Coronary artery (tissue), 2 donors: Measurements from ENCODE around the gene CLDN14.

Experiments
- DNase-seq: peaks from one replicate; pipeline ENCODE4 v3.0.0-alpha.2; 2017; ENCODE audit warnings: low spot score
- H3K27ac ChIP-seq, 2 donors: fragments of 200-600 bp; sonication (generic); one replicate each; pipeline ENCODE4 v1.5.1; 2016 to 2019
- H3K4me3 ChIP-seq: fragments of 200-600 bp; sonication (generic); 2 replicates; pipeline ENCODE4 v1.5.1; 2016; ENCODE audit warnings: mild to moderate bottlenecking, moderate library complexity
- CTCF ChIP-seq: fragments of 200-600 bp; sonication (generic); IDR thresholded peaks from one replicate; pipeline ENCODE4 v1.5.1; 2019; ENCODE audit warnings: antibody characterized with exemption

CLDN14 gene

GRCh38 chr21:36454706-36455105, 25.2 kb downstream of the CLDN14 start:
- no peak for DNase-seq
- H3K4me3 ChIP-seq, result no peak overlapping the region
- TF ChIP-seq CTCF, result no peak
- H3K27ac ChIP-seq, result no peak overlapping the region

- no peak overlapping the region for H3K4me3 ChIP-seq
- no peak for DNase-seq
- TF ChIP-seq CTCF, result no peak
- no peak overlapping the region for H3K27ac ChIP-seq
Observed at GRCh38 chr21:36454093-36454531, 25.8 kb downstream of the CLDN14 start.

GRCh38 chr21:36452281-36452825, 27.6 kb downstream of the CLDN14 start:
- no peak for DNase-seq
- no peak overlapping the region for H3K4me3 ChIP-seq
- TF ChIP-seq CTCF, result no peak
- H3K27ac ChIP-seq, result no peak overlapping the region

- no peak overlapping the region for H3K27ac ChIP-seq
- H3K4me3 ChIP-seq, result no peak overlapping the region
- no peak for DNase-seq
- no peak for TF ChIP-seq CTCF
Observed at GRCh38 chr21:36451506-36451905, 28.4 kb downstream of the CLDN14 start.

GRCh38 chr21:36450511-36450910, 29.4 kb downstream of the CLDN14 start:
- Histone ChIP-seq H3K27ac (no peak overlapping the region), H3K4me3 (no peak overlapping the region)
- no peak for TF ChIP-seq CTCF
- no peak for DNase-seq

GRCh38 chr21:36446301-36446700, 33.6 kb downstream of the CLDN14 start:
- no peak for DNase-seq
- Histone ChIP-seq H3K4me3 (no peak overlapping the region), H3K27ac (no peak overlapping the region)
- TF ChIP-seq CTCF, result no peak

GRCh38 chr21:36441715-36442114, 38.2 kb downstream of the CLDN14 start:
- DNase-seq, result no peak
- no peak for TF ChIP-seq CTCF
- Histone ChIP-seq H3K4me3 (no peak overlapping the region), H3K27ac (no peak overlapping the region)
